PFSK-1 (cell line): ENCODE results near the gene TLR5.

Experiments
- FOXP2 ChIP-seq: optimal IDR thresholded peaks from 2 replicates; pipeline ENCODE3; 2011; ENCODE audit warnings: borderline replicate concordance, control low read depth, inconsistent platforms; ENCODE audit not compliant: insufficient read depth; ENCODE audit errors: extremely low read length, extremely low read depth
- POLR2AphosphoS5 ChIP-seq: IDR thresholded peaks from 2 replicates; pipeline ENCODE4 v1.6.1; 2012; ENCODE audit warnings: low read depth, mild to moderate bottlenecking, control low read depth, low read length, moderate library complexity
- REST ChIP-seq, 2 experiments: IDR thresholded peaks; 2 replicates each; pipeline versions ENCODE4 v1.6.1 to v1.8.0; 2011 to 2012; ENCODE audit warnings: low read depth in 2 of 2, low read length in 2 of 2, control low read depth in 1 of 2, inconsistent platforms in 1 of 2, mild to moderate bottlenecking in 1 of 2, moderate library complexity in 1 of 2; ENCODE audit not compliant: insufficient read depth in 1 of 2
- SIN3A ChIP-seq: IDR thresholded peaks from 2 replicates; pipeline ENCODE4 v1.6.1; 2012; ENCODE audit warnings: mild to moderate bottlenecking, low read length, moderate library complexity, borderline replicate concordance; ENCODE audit not compliant: insufficient read depth
- TAF1 ChIP-seq: IDR thresholded peaks from 2 replicates; pipeline ENCODE4 v1.6.1; 2012; ENCODE audit warnings: low read length, control low read depth, borderline replicate concordance; ENCODE audit not compliant: insufficient read depth

DNA sequence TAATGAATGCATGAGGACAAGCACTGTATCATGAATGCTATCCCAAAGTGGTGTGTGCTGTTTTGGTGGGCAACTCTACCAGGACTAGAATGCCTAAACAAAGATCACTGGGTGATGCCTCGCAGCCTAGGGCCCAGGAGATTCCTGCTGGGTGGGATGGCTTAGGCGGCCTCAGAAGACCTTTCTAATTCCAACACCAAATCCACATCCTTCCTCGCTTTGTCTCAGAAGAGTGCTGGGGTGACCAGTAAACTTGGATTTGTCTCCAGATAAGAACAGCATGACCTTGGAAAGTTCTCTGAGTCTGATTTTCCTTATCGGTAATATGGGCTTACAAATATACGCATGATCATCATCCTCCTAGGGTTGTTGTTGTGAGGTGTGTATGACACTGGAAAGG lies 76.6 kb downstream of the TLR5 start:
- TF ChIP-seq TAF1 (no peak), POLR2AphosphoS5 (no peak), REST (IDR thresholded peaks at IDR 0.05; ENCODE audit: insufficient read depth in 1 of 2, low read depth in 2 of 2, low read length in 2 of 2) (no peak), FOXP2 (no peak), SIN3A (no peak)
